ENCODE measurements around the gene C2orf92. TPM values are rescaled to one million over a fixed set of nuclear protein-coding genes. Genes with fewer than 3 reads are reported as not detected.

Gene C2orf92
- polyA plus RNA-seq, 1 donor from 2014 or later, result 10.7 TPM

DNA sequence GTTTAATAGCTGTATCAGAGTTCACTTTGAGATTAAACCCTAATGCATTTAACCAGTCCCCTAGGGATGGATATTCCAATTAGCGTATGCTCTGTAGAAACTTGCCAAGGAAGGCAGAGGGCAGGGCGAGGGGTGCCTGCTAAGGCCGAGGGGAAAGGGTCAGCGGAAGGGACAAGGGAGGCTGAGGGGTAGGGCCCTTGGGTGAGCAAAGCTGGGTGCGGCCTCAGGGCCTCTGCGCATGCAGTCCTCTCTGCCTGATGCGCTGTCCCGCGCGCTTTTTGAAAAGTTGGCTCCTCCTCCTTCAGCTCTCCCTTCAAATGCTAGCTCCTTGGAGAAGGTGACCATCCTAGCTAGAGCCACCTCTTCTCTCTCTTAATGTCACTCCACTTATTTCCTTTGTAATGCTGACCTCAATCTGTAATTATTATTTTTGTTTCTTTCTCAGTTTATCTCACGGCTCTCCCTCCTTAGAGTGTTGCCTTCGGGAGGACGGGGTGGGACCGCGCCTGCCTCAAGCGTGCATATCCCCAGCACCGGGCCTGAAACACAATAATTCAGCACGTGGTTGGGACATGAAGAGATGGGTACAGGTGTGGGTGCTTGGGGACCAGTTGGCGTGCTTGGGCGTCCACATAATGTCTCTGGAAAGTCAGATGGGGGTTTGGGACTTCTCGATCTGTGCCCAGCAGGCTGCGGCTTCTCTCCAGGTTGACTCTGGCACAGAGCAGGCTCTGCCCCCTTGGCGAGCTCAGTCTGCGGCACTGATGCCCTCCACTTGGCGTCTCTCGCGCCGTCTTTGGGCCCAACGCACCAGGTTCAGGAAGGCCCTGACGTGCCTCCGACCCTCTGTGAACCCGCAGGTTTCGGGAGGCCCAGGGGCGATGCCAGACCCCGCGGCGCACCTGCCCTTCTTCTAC lies 53.9 kb downstream of the C2orf92 start:
- Histone ChIP-seq H3K27ac (ENCODE audit: low read length) (no peak overlapping the region), H2AFZ (ENCODE audit: low read depth, low read length) (no peak overlapping the region), H3K4me3 (ENCODE audit: low read length) (no peak overlapping the region), H3K79me2 (replicated peaks; ENCODE audit: insufficient read depth, low read length) (no peaks in the 10 kb centered on the region), H3K27me3 (ENCODE audit: insufficient read depth, low read depth, low read length) (no peaks in the 10 kb centered on the region), H4K20me1 (ENCODE audit: insufficient read depth) (no peaks in the 10 kb centered on the region), H3F3A (ENCODE audit: insufficient read depth, low read length, poor library complexity, severe bottlenecking) (no peaks in the 10 kb centered on the region), H3K4me2 (ENCODE audit: low read length) (no peak overlapping the region), H3K36me3 (ENCODE audit: insufficient read depth, low read length) (no peaks in the 10 kb centered on the region), H3K9me3 (ENCODE audit: low read length) (no peaks in the 10 kb centered on the region), H3K9ac (ENCODE audit: low read length) (no peak overlapping the region), H3K9me2 (ENCODE audit: insufficient read depth, low read length) (no peaks in the 10 kb centered on the region)
- TF ChIP-seq EP300 (conservative IDR thresholded peaks at IDR 0.05; ENCODE audit: poor library complexity, severe bottlenecking) (no peak), POLR2AphosphoS5 (IDR thresholded peaks at IDR 0.05) (no peak), RAD21 (conservative IDR thresholded peaks at IDR 0.05) (no peak), EZH2 (IDR thresholded peaks at IDR 0.05; ENCODE audit: borderline replicate concordance, insufficient read depth, low read length, poor library complexity, severe bottlenecking) (no peak), MXI1 (conservative IDR thresholded peaks at IDR 0.05; ENCODE audit: poor library complexity, severe bottlenecking) (no peak)

DNA sequence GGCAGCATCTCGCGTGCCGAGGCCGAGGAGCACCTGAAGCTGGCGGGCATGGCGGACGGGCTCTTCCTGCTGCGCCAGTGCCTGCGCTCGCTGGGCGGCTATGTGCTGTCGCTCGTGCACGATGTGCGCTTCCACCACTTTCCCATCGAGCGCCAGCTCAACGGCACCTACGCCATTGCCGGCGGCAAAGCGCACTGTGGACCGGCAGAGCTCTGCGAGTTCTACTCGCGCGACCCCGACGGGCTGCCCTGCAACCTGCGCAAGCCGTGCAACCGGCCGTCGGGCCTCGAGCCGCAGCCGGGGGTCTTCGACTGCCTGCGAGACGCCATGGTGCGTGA lies 54.5 kb downstream of the C2orf92 start:
- H3K9me2 ChIP-seq (ENCODE audit: insufficient read depth, low read length), result no peaks in the 10 kb centered on the region
- no peak overlapping the region for H3K4me3 ChIP-seq (ENCODE audit: low read length)
- no peak overlapping the region for H2AFZ ChIP-seq (ENCODE audit: low read depth, low read length)
- no peaks in the 10 kb centered on the region for H3K36me3 ChIP-seq (ENCODE audit: insufficient read depth, low read length)
- no peak overlapping the region for H3K4me2 ChIP-seq (ENCODE audit: low read length)
- H3K27ac ChIP-seq (ENCODE audit: low read length), result no peak overlapping the region
- H3K9ac ChIP-seq (ENCODE audit: low read length), result no peak overlapping the region
- H3F3A ChIP-seq (ENCODE audit: insufficient read depth, low read length, poor library complexity, severe bottlenecking), result no peaks in the 10 kb centered on the region
- H3K79me2 ChIP-seq (replicated peaks; ENCODE audit: insufficient read depth, low read length), result no peaks in the 10 kb centered on the region
- no peak for TF ChIP-seq SMC3 (conservative IDR thresholded peaks at IDR 0.05; ENCODE audit: poor library complexity)
- TF ChIP-seq, protein P1, sequence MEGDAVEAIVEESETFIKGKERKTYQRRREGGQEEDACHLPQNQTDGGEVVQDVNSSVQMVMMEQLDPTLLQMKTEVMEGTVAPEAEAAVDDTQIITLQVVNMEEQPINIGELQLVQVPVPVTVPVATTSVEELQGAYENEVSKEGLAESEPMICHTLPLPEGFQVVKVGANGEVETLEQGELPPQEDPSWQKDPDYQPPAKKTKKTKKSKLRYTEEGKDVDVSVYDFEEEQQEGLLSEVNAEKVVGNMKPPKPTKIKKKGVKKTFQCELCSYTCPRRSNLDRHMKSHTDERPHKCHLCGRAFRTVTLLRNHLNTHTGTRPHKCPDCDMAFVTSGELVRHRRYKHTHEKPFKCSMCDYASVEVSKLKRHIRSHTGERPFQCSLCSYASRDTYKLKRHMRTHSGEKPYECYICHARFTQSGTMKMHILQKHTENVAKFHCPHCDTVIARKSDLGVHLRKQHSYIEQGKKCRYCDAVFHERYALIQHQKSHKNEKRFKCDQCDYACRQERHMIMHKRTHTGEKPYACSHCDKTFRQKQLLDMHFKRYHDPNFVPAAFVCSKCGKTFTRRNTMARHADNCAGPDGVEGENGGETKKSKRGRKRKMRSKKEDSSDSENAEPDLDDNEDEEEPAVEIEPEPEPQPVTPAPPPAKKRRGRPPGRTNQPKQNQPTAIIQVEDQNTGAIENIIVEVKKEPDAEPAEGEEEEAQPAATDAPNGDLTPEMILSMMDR (IDR thresholded peaks at IDR 0.05; ENCODE audit: poor library complexity, severe bottlenecking), result no peak
- no peak for TF ChIP-seq RAD21 (conservative IDR thresholded peaks at IDR 0.05)
- TF ChIP-seq, protein P2, sequence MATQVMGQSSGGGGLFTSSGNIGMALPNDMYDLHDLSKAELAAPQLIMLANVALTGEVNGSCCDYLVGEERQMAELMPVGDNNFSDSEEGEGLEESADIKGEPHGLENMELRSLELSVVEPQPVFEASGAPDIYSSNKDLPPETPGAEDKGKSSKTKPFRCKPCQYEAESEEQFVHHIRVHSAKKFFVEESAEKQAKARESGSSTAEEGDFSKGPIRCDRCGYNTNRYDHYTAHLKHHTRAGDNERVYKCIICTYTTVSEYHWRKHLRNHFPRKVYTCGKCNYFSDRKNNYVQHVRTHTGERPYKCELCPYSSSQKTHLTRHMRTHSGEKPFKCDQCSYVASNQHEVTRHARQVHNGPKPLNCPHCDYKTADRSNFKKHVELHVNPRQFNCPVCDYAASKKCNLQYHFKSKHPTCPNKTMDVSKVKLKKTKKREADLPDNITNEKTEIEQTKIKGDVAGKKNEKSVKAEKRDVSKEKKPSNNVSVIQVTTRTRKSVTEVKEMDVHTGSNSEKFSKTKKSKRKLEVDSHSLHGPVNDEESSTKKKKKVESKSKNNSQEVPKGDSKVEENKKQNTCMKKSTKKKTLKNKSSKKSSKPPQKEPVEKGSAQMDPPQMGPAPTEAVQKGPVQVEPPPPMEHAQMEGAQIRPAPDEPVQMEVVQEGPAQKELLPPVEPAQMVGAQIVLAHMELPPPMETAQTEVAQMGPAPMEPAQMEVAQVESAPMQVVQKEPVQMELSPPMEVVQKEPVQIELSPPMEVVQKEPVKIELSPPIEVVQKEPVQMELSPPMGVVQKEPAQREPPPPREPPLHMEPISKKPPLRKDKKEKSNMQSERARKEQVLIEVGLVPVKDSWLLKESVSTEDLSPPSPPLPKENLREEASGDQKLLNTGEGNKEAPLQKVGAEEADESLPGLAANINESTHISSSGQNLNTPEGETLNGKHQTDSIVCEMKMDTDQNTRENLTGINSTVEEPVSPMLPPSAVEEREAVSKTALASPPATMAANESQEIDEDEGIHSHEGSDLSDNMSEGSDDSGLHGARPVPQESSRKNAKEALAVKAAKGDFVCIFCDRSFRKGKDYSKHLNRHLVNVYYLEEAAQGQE (IDR thresholded peaks at IDR 0.05; ENCODE audit: borderline replicate concordance), result no peak
- no peak for TF ChIP-seq POLR2AphosphoS5 (IDR thresholded peaks at IDR 0.05)
- TF ChIP-seq EZH2 (IDR thresholded peaks at IDR 0.05; ENCODE audit: borderline replicate concordance, insufficient read depth, low read length, poor library complexity, severe bottlenecking), result no peak
- no peak for TF ChIP-seq EP300 (conservative IDR thresholded peaks at IDR 0.05; ENCODE audit: poor library complexity, severe bottlenecking)
- no peak for TF ChIP-seq TAF1 (IDR thresholded peaks at IDR 0.05; ENCODE audit: low read depth)
- no peak for TF ChIP-seq MXI1 (conservative IDR thresholded peaks at IDR 0.05; ENCODE audit: poor library complexity, severe bottlenecking)
- H3K27me3 ChIP-seq (ENCODE audit: insufficient read depth, low read depth, low read length), result no peaks in the 10 kb centered on the region
- no peaks in the 10 kb centered on the region for H3K9me3 ChIP-seq (ENCODE audit: low read length)
- no peaks in the 10 kb centered on the region for H4K20me1 ChIP-seq (ENCODE audit: insufficient read depth)
